Measurements from ENCODE around the gene BCAS3.

- TF ChIP-seq GATA3 (IDR thresholded peaks at IDR 0.05; ENCODE audit: low read depth, low read length) (no peak), GATA2 (IDR thresholded peaks at IDR 0.05; ENCODE audit: low read depth, low read length) (no peak)
These were observed 231.8 kb downstream of the BCAS3 start for GRCh38 chr17:60909405-60909804.

Measured in SH-SY5Y (cell line).